Glomerular endothelial cell (primary cell): ENCODE measurements around the gene FBXO33. TPM values are rescaled to one million over a fixed set of nuclear protein-coding genes. Genes with fewer than 3 reads are reported as not detected.

Experiments used
- DNase-seq: peaks from one replicate; pipeline ENCODE4 v3.0.0-alpha.2; 2011; ENCODE audit warnings: low read depth, low spot score; ENCODE audit errors: extremely low read depth
- total RNA-seq: library from RNA; depleted of rRNA; stranded (reverse); fragments of >200 nt; gene quantifications from 2 replicates; pipeline ENCODE4 v1.2.3, GENCODE V29; 2015

FBXO33 gene
- total RNA-seq, 1 donor from 2014 or later, result 7.8 TPM

GRCh38 chr14:39431416-39432178, 636 bp downstream of the FBXO33 start:
- no peak for DNase-seq

GRCh38 chr14:39430762-39431415, 1.3 kb downstream of the FBXO33 start:
- no peak for DNase-seq

GRCh38 chr14:39428118-39428517, 4.1 kb downstream of the FBXO33 start:
- DNase-seq, result no peak

GRCh38 chr14:39426605-39427004, 5.6 kb downstream of the FBXO33 start:
- DNase-seq, result no peak

- DNase-seq, result no peak
Measured at GRCh38 chr14:39425947-39426346, 6.3 kb downstream of the FBXO33 start.

GRCh38 chr14:39423793-39424192, 8.4 kb downstream of the FBXO33 start:
- no peak for DNase-seq

- no peak for DNase-seq
Measured at GRCh38 chr14:39422243-39422642, 10.0 kb downstream of the FBXO33 start.

GRCh38 chr14:39419272-39419671, 13.0 kb downstream of the FBXO33 start:
- no peak for DNase-seq

- DNase-seq, result no peak
Measured at GRCh38 chr14:39417014-39417413, 15.2 kb downstream of the FBXO33 start.

GRCh38 chr14:39416072-39416471, 16.2 kb downstream of the FBXO33 start:
- DNase-seq, result no peak

- DNase-seq, result no peak
Measured at GRCh38 chr14:39406560-39406959, 25.7 kb downstream of the FBXO33 start.

GRCh38 chr14:39398382-39398781, 33.9 kb downstream of the FBXO33 start:
- no peak for DNase-seq

GRCh38 chr14:39396448-39396847, 35.8 kb downstream of the FBXO33 start:
- no peak for DNase-seq

GRCh38 chr14:39395555-39396254, 36.5 kb downstream of the FBXO33 start:
- DNase-seq, result no peak

GRCh38 chr14:39393289-39393688, 38.9 kb downstream of the FBXO33 start:
- DNase-seq, result no peak

- DNase-seq, result no peak
Measured at GRCh38 chr14:39384177-39384576, 48.1 kb downstream of the FBXO33 start.

- no peak for DNase-seq
Measured at GRCh38 chr14:39383741-39384140, 48.5 kb downstream of the FBXO33 start.

- no peak for DNase-seq
Measured at GRCh38 chr14:39383026-39383660, 49.1 kb downstream of the FBXO33 start.

- no peak for DNase-seq
Measured at GRCh38 chr14:39382463-39382862, 49.8 kb downstream of the FBXO33 start.

- no peak for DNase-seq
Measured at GRCh38 chr14:39381366-39381765, 50.9 kb downstream of the FBXO33 start.

GRCh38 chr14:39376667-39377403, 55.4 kb downstream of the FBXO33 start:
- DNase-seq, result peak; percentile 27
